GM12878 (cell line): ENCODE data around the gene FANCM. TPM values are rescaled to one million over a fixed set of nuclear protein-coding genes. Genes with fewer than 3 reads are reported as not detected.
A peak's percentile ranks its signal among the peaks of the same experiment; 100 is the strongest.

Experiments
- ATAC-seq: fragments of 200-7000 bp; cut with Tn5 transposase; 3 replicates; pipeline ENCODE4 v1.9.1; 2020; ENCODE audit warnings: mild to moderate bottlenecking, moderate library complexity
- Bru-seq: library from RNA; stranded (reverse); fragments of 400-500 nt; gene quantifications from one replicate; lab custom pipeline; 2021; lab: Mats Ljungman, UMichigan
- BruChase-seq, 2 experiments: library from RNA; stranded (reverse); fragments of 400-500 nt; gene quantifications; one replicate each; lab custom pipeline; 2021; lab: Mats Ljungman, UMichigan
- BruUV-seq: library from RNA; stranded (reverse); fragments of 400-500 nt; replicated peaks from 2 replicates; lab custom pipeline; 2021; lab: Mats Ljungman, UMichigan
- CTCF ChIA-PET: fragments of 300-600 bp; sonication (Branson Sonifier 250); formaldehyde crosslinking; extraction: SDS; loops from one replicate; lab custom pipeline; 2021; ENCODE audit warnings: inconsistent platforms; lab: Yijun Ruan, JAX
- POLR2A ChIA-PET: fragments of 350-600 bp; formaldehyde crosslinking; extraction: SDS; loops from one replicate; lab custom pipeline; 2021; ENCODE audit warnings: inconsistent platforms; lab: Charles Lee
- RAD21 ChIA-PET: fragments of 300-600 bp; sonication (Branson Sonifier 250); formaldehyde crosslinking; loops from one replicate; lab custom pipeline; 2023; ENCODE audit warnings: antibody characterized with exemption; ENCODE audit not compliant: unreplicated experiment; lab: Charles Lee
- SMC1A ChIA-PET: fragments of 300-600 bp; sonication (Branson Sonifier 250); formaldehyde crosslinking; loops from one replicate; lab custom pipeline; 2023; ENCODE audit not compliant: unreplicated experiment, uncharacterized antibody; lab: Charles Lee
- DNase-seq: peaks from one replicate; pipeline ENCODE4 v3.0.0-alpha.2; 2011; ENCODE audit warnings: low read depth, low spot score
- FAIRE-seq: peaks from 3 replicates; lab custom pipeline; 2011; peaks lifted over from hg19 to GRCh38; lab: Jason Lieb, UNC
- H2AFZ ChIP-seq: 2 replicates; pipeline ENCODE4 v1.6.0; 2011; ENCODE audit warnings: low read depth, low read length, control low read depth; ENCODE audit not compliant: control insufficient read depth
- H3K27ac ChIP-seq: 2 replicates; pipeline ENCODE4 v1.5.1; 2011; ENCODE audit warnings: control low read depth; ENCODE audit not compliant: control insufficient read depth, insufficient read depth
- H3K27me3 ChIP-seq, 2 experiments: replicated peaks in 1 of 2; 2 replicates each; pipeline versions ENCODE4 v1.6.0 to v1.6.1; 2011; ENCODE audit warnings: low read length in 1 of 2; ENCODE audit not compliant: control insufficient read depth in 2 of 2, insufficient read depth in 2 of 2
- H3K36me3 ChIP-seq, 2 experiments: 2 replicates each; pipeline ENCODE4 v1.5.1; 2011; ENCODE audit warnings: low read length in 1 of 2; ENCODE audit not compliant: control insufficient read depth in 2 of 2, insufficient read depth in 2 of 2
- H3K4me1 ChIP-seq: 2 replicates; pipeline ENCODE4 v1.6.1; 2011; ENCODE audit warnings: mild to moderate bottlenecking, low read length, moderate library complexity, mixed read lengths; ENCODE audit not compliant: control insufficient read depth, insufficient read depth
- H3K4me2 ChIP-seq: 2 replicates; pipeline ENCODE4 v1.6.0; 2011; ENCODE audit warnings: control low read depth; ENCODE audit not compliant: control insufficient read depth, insufficient read depth
- H3K4me3 ChIP-seq: fragments of 200-600 bp; sonication (generic); 2 replicates; pipeline ENCODE4 v1.5.1; 2016
- H3K79me2 ChIP-seq: 2 replicates; pipeline ENCODE4 v1.6.0; 2011; ENCODE audit warnings: low read length; ENCODE audit not compliant: control insufficient read depth, insufficient read depth
- H3K9ac ChIP-seq: 2 replicates; pipeline ENCODE4 v1.8.0; 2011; ENCODE audit warnings: low read length, control low read depth, mixed read lengths; ENCODE audit not compliant: control insufficient read depth, insufficient read depth
- H3K9me3 ChIP-seq: replicated peaks from 3 replicates; pipeline ENCODE4 v1.5.1; 2011; ENCODE audit warnings: mild to moderate bottlenecking, low read length; ENCODE audit not compliant: control insufficient read depth, insufficient read depth
- H4K20me1 ChIP-seq: 2 replicates; pipeline ENCODE4 v1.6.0; 2011; ENCODE audit not compliant: control insufficient read depth, insufficient read depth
- GABPA ChIP-seq: IDR thresholded peaks from 2 replicates; pipeline ENCODE4 v1.6.1; 2014; ENCODE audit warnings: antibody characterized with exemption, low read depth, mild to moderate bottlenecking, inconsistent platforms
- HCFC1 ChIP-seq: fragments of 150-350 bp; IDR thresholded peaks from 2 replicates; pipeline ENCODE4 v1.6.1; 2014; ENCODE audit warnings: low read length
- HSF1 ChIP-seq: fragments of 150-350 bp; IDR thresholded peaks from 2 replicates; pipeline ENCODE4 v1.6.1; 2014; ENCODE audit warnings: mild to moderate bottlenecking, low read depth, low read length
- JUND ChIP-seq: IDR thresholded peaks from 2 replicates; pipeline ENCODE4 v1.6.1; 2012; ENCODE audit warnings: low read depth, mild to moderate bottlenecking, low read length, improper control_type of control experiment, moderate library complexity
- NR2C1 ChIP-seq: fragments of 450-650 bp; IDR thresholded peaks from 2 replicates; pipeline ENCODE4 v1.6.1; 2017; ENCODE audit warnings: antibody characterized with exemption, mild to moderate bottlenecking, moderate library complexity
- NR2C2 ChIP-seq: IDR thresholded peaks from 2 replicates; pipeline ENCODE4 v1.6.1; 2011; ENCODE audit warnings: borderline replicate concordance, low read depth; ENCODE audit not compliant: control insufficient read depth, insufficient read length
- PAX8 ChIP-seq: fragments of 450-650 bp; IDR thresholded peaks from 2 replicates; pipeline ENCODE4 v1.6.1; 2017; ENCODE audit warnings: mild to moderate bottlenecking, moderate library complexity
- RAD51 ChIP-seq: fragments of 450-650 bp; IDR thresholded peaks from 2 replicates; pipeline ENCODE4 v1.6.1; 2016; ENCODE audit warnings: moderate library complexity, mild to moderate bottlenecking, inconsistent platforms
- SIX5 ChIP-seq: IDR thresholded peaks from 2 replicates; pipeline ENCODE4 v1.6.1; 2011; ENCODE audit warnings: mild to moderate bottlenecking, low read depth, low read length, moderate library complexity; ENCODE audit not compliant: severe bottlenecking
- TAF1 ChIP-seq: IDR thresholded peaks from 2 replicates; pipeline ENCODE4 v1.6.1; 2011; ENCODE audit warnings: mild to moderate bottlenecking, low read depth, low read length, borderline replicate concordance
- ZNF24 ChIP-seq: fragments of 450-650 bp; IDR thresholded peaks from 2 replicates; pipeline ENCODE4 v1.6.1; 2017; ENCODE audit warnings: antibody characterized with exemption, mild to moderate bottlenecking
- ZNF622 ChIP-seq: fragments of 450-650 bp; IDR thresholded peaks from 2 replicates; pipeline ENCODE4 v1.6.1; 2017; ENCODE audit warnings: mild to moderate bottlenecking, inconsistent platforms
- WGBS: methylation state at CpG from one replicate; pipeline ENCODE4 v1.1.6; 2016; ENCODE audit warnings: low lambda C conversion rate; ENCODE audit not compliant: insufficient replicate concordance, insufficient coverage; ENCODE audit errors: missing lambda C conversion rate; 5-methylcytosine and 5-hydroxymethylcytosine counted together
- in situ Hi-C: fragments of 300-500 bp; cut with MboI; formaldehyde crosslinking; loops from 9 replicates; pipeline ENCODE4 v1.14.3; 2018; ENCODE audit warnings: mixed read lengths
- intact Hi-C: fragments of 100-400 bp; cut with micrococcal nuclease; formaldehyde crosslinking; loops from one replicate; pipeline ENCODE4 v1.14.2; 2022; ENCODE audit not compliant: unreplicated experiment
- long read RNA-seq, 2 experiments: library from polyadenylated mRNA; unstranded; transcript quantifications; one replicate each; pipeline ENCODE4 v2.0.0, GENCODE V29; 2019 to 2020
- polyA minus RNA-seq, 3 experiments: library from RNA; depleted of rRNA, polyadenylated mRNA; stranded (reverse); fragments of >200 nt; gene quantifications; 2 replicates each; pipeline ENCODE4 v1.2.3, GENCODE V29; 2011
- polyA plus RNA-seq, 11 experiments: library from polyadenylated mRNA; depleted of rRNA in 4 of 11; unstranded in 6 of 11; stranded (reverse) in 5 of 11; fragments of >200 nt; fragmentation: Nextera tagmentation in 4 of 11; fragmentation: Illumina TruSeq in 1 of 11; extraction: Ambion mirVana in 4 of 11; extraction: Trizol in 1 of 11; gene quantifications; 1 replicate in 1 of 11; 2 replicates in 10 of 11; pipeline versions ENCODE4 v1.2.1 to v1.2.3, GENCODE V29; 2011 to 2016; ENCODE audit warnings: inconsistent platforms in 2 of 11, missing spikeins in 2 of 11, low read depth in 1 of 11
- total RNA-seq, 4 experiments: library from RNA; depleted of rRNA in 3 of 4; stranded (reverse); fragments of >200 nt in 3 of 4; fragmentation: Illumina TruSeq in 1 of 4; extraction: Trizol in 1 of 4; gene quantifications; 2 replicates each; pipeline versions ENCODE4 v1.2.1 to v1.2.3, GENCODE V29; 2013 to 2021
- TF ChIP-seq, protein P1 (sequence below): IDR thresholded peaks from 2 replicates; pipeline ENCODE4 v1.6.1; 2011; ENCODE audit warnings: mild to moderate bottlenecking, low read depth, low read length, moderate library complexity; ENCODE audit not compliant: insufficient replicate concordance
- TF ChIP-seq, protein P2 (sequence below): fragments of 450-650 bp; IDR thresholded peaks from 2 replicates; pipeline ENCODE4 v1.6.1; 2016; ENCODE audit warnings: mild to moderate bottlenecking

Gene FANCM
- total RNA-seq (2013; cell fraction: nucleolus; rRNA removed): 61.2 and 63.0 TPM in 2 replicates
- total RNA-seq (2014; rRNA removed) (10.2 and 12.0 TPM in 2 replicates), total RNA-seq (2014; rRNA removed; fragmentation: Illumina TruSeq; extraction: Trizol) (14.3 and 14.6 TPM in 2 replicates), total RNA-seq (2021) (11.4 and 13.0 TPM in 2 replicates), polyA plus RNA-seq (2011; rRNA removed) (9.8 and 17.1 TPM in 2 replicates), polyA plus RNA-seq (2014; fragmentation: Illumina TruSeq; extraction: Trizol) (7.9 and 8.7 TPM in 2 replicates), polyA plus RNA-seq (2014; fragmentation: Nextera tagmentation; extraction: Ambion mirVana) (1 to 10 TPM; 6.4 to 7.7 TPM), polyA plus RNA-seq (2014; rRNA removed) (7.8 and 9.7 TPM in 2 replicates), polyA plus RNA-seq (2016; fragmentation: Nextera tagmentation; extraction: Ambion mirVana) (10 to 100 TPM; 14.0 to 17.6 TPM), polyA minus RNA-seq (2011; rRNA and poly(A)+ RNA removed) (13.5 and 17.3 TPM in 2 replicates), Bru-seq, nascent RNA (percentile 62 among the genes with signal in this experiment), BruChase-seq, experiment 1, labeled RNA remaining after a 6-hour chase (percentile 68 among the genes with signal in this experiment), BruChase-seq, experiment 2, labeled RNA remaining after a 2-hour chase (percentile 76 among the genes with signal in this experiment)
- polyA plus RNA-seq (2011; ENCODE audit: low read depth): 1.2 TPM
- 3.6 and 4.1 TPM in 2 replicates for polyA plus RNA-seq (2011; cell fraction: cytosol; rRNA removed)
- polyA plus RNA-seq (2011; cell fraction: nucleus; rRNA removed): 10.2 and 10.4 TPM in 2 replicates
- polyA plus RNA-seq (2012): 3.0 and 4.4 TPM in 2 replicates
- polyA minus RNA-seq (2011; cell fraction: cytosol; rRNA and poly(A)+ RNA removed): 4.4 and 10.5 TPM in 2 replicates
- 23.2 and 37.9 TPM in 2 replicates for polyA minus RNA-seq (2011; cell fraction: nucleus; rRNA and poly(A)+ RNA removed)
- long read RNA-seq, experiment 1, partial matches to known transcripts: 7 of 12 reads
- long read RNA-seq, experiment 1, other reads (novel, unspliced or antisense): 4 of 12 reads
- long read RNA-seq, experiment 2, partial matches to known transcripts: 115 of 142 reads
- long read RNA-seq, experiment 2, other reads (novel, unspliced or antisense): 20 of 142 reads

DNA sequence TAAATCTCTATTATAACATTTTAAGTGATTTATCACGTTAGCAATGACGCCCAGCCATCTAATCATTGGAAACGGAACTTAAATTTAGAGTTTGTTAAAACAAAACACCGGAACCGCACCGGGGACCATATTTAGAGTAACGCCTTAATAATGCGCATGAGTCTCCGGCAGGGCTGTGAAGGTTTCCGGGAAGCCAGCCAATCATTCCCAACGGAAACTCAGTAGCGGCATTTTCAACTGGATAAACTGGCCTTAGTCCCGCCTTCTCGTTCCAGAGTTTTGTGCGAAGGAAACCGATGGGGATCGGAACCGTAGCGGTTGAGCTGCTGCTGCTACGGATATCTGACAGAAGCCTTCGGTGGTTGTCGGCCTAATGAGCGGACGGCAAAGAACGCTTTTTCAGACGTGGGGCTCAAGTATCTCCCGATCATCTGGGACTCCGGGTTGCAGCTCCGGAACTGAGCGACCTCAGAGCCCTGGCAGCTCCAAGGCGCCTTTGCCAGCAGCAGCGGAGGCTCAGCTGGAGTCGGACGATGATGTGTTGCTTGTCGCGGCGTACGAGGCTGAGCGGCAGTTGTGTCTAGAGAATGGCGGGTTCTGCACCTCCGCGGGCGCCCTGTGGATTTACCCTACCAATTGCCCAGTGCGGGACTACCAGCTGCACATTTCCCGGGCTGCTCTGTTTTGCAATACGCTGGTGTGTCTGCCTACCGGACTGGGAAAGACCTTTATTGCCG is at the start of gene FANCM:
Gene FANCM (plus strand): TSS at position 272 of the 737 bp plus-strand sequence. CDS start 102 bp downstream, at position 374.
- CTCF ChIA-PET: interaction anchor here (0.8 to 2.6 kb wide), 7 partner anchors 8 to 223 kb away, joined by 3 to 13 read pairs (median 3); partner anchors contain the start of genes KLHL28 and TOGARAM1
- Histone ChIP-seq H3K4me2 (peak within 1 kb of the TSS; percentile 90), H3K79me2 (peaks cover 76% of the 10 kb centered on the region), H3K36me3 (0 out of 4 replicates have a peak, but pooled peaks cover 0 to 3% of the 10 kb centered on the region in 2 experiments), H4K20me1 (no peaks in the 10 kb centered on the region), H3K4me1 (peaks cover 4% of the 10 kb centered on the region), H3K4me3 (peak within 1 kb of the TSS; percentile 97), H3K9me3 (no peaks in the 10 kb centered on the region), H3K27me3 (no peaks in the 10 kb centered on the region), H2AFZ (peak within 1 kb of the TSS; percentile 97), H3K27ac (peak within 1 kb of the TSS; percentile 77), H3K9ac (peak within 1 kb of the TSS; percentile 86)
- 2% methylated on average over 48 of the region's 48 CpGs for WGBS
- TSS peak; percentile 72 for BruUV-seq
- in situ Hi-C loops (loop anchor here (5.0 kb wide), 1 partner anchor 174 kb away; the partner anchor contains the start of genes KLHL28 and TOGARAM1), intact Hi-C loops (loop anchor here (1.0 to 2.0 kb wide), 2 partner anchors 117 to 239 kb away; partner anchors contain the start of gene MIS18BP1)
- ATAC-seq: peak; percentile 67
- DNase-seq: peak; percentile 91
- SMC1A ChIA-PET: interaction anchor here (0.8 to 1.9 kb wide), 10 partner anchors 9 to 289 kb away, joined by 3 to 11 read pairs (median 3); partner anchors contain the start of genes KLHL28, PRPF39 and TOGARAM1
- FAIRE-seq: peak; percentile 89
- POLR2A ChIA-PET: interaction anchor here (1.1 to 2.5 kb wide), 6 partner anchors 10 to 174 kb away, joined by 3 to 12 read pairs (median 5); partner anchors contain the start of genes KLHL28 and TOGARAM1
- RAD21 ChIA-PET: interaction anchor here (0.7 to 2.6 kb wide), 6 partner anchors 13 to 186 kb away, joined by 3 to 8 read pairs (median 3); partner anchors contain the start of gene MIS18BP1
- no peak for TF ChIP-seq PAX8
- TF ChIP-seq, protein P1, sequence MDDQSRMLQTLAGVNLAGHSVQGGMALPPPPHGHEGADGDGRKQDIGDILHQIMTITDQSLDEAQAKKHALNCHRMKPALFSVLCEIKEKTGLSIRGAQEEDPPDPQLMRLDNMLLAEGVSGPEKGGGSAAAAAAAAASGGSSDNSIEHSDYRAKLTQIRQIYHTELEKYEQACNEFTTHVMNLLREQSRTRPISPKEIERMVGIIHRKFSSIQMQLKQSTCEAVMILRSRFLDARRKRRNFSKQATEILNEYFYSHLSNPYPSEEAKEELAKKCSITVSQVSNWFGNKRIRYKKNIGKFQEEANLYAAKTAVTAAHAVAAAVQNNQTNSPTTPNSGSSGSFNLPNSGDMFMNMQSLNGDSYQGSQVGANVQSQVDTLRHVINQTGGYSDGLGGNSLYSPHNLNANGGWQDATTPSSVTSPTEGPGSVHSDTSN: no peak
- TF ChIP-seq ZNF622: no peak
- peak; percentile 36 for TF ChIP-seq SIX5
- TF ChIP-seq GABPA: peak; percentile 99
- TF ChIP-seq, protein P2, sequence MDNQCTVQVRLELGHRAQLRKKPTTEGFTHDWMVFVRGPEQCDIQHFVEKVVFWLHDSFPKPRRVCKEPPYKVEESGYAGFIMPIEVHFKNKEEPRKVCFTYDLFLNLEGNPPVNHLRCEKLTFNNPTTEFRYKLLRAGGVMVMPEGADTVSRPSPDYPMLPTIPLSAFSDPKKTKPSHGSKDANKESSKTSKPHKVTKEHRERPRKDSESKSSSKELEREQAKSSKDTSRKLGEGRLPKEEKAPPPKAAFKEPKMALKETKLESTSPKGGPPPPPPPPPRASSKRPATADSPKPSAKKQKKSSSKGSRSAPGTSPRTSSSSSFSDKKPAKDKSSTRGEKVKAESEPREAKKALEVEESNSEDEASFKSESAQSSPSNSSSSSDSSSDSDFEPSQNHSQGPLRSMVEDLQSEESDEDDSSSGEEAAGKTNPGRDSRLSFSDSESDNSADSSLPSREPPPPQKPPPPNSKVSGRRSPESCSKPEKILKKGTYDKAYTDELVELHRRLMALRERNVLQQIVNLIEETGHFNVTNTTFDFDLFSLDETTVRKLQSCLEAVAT: 0 out of 2 replicates have a peak, but pooled peaks have one; percentile 17
- TF ChIP-seq NR2C2: no peak
- no peak for TF ChIP-seq HSF1
- no peak for TF ChIP-seq RAD51
- TF ChIP-seq NR2C1: no peak
- peak; percentile 71; the same call in 1 of the 2 replicates for TF ChIP-seq TAF1
- TF ChIP-seq JUND: no peak
- no peak for TF ChIP-seq ZNF24
- TF ChIP-seq HCFC1: peak; percentile 61
